Smooth muscle cell (in vitro differentiated cells): ENCODE measurements around the gene EHD4. TPM values are rescaled to one million over a fixed set of nuclear protein-coding genes. Genes with fewer than 3 reads are reported as not detected.

Experiments used
- DNase-seq: peaks from one replicate; lab custom pipeline; 2025; ENCODE audit not compliant: unreplicated experiment; lab: John Stamatoyannopoulos, UW
- H2AFZ ChIP-seq: fragments of 200-600 bp; sonication (generic); 2 replicates; pipeline ENCODE4 v1.6.0; 2016; ENCODE audit warnings: antibody characterized with exemption, low read depth, mild to moderate bottlenecking
- H3F3A ChIP-seq: fragments of 200-600 bp; sonication (generic); 2 replicates; pipeline ENCODE4 v1.6.0; 2017; ENCODE audit warnings: antibody characterized with exemption, low read depth
- H3K27ac ChIP-seq: fragments of 200-600 bp; sonication (generic); 2 replicates; pipeline ENCODE4 v1.5.1; 2016; ENCODE audit warnings: low read depth, mild to moderate bottlenecking
- H3K27me3 ChIP-seq: fragments of 200-600 bp; sonication (generic); 2 replicates; pipeline ENCODE4 v1.6.1; 2016; ENCODE audit warnings: low read depth, mild to moderate bottlenecking
- H3K36me3 ChIP-seq: fragments of 200-600 bp; sonication (generic); 2 replicates; pipeline ENCODE4 v1.5.1; 2016; ENCODE audit warnings: low read depth
- H3K4me1 ChIP-seq: fragments of 200-600 bp; sonication (generic); 2 replicates; pipeline ENCODE4 v1.5.1; 2016; ENCODE audit warnings: low read depth
- H3K4me2 ChIP-seq: fragments of 200-600 bp; sonication (generic); 2 replicates; pipeline ENCODE4 v1.6.0; 2016; ENCODE audit warnings: mild to moderate bottlenecking
- H3K4me3 ChIP-seq: fragments of 200-600 bp; sonication (generic); 2 replicates; pipeline ENCODE4 v1.5.1; 2016; ENCODE audit warnings: mild to moderate bottlenecking
- H3K79me2 ChIP-seq: fragments of 200-600 bp; sonication (generic); 2 replicates; pipeline ENCODE4 v1.6.0; 2016; ENCODE audit warnings: low read depth, mild to moderate bottlenecking
- H3K9ac ChIP-seq: fragments of 200-600 bp; sonication (generic); 2 replicates; pipeline ENCODE4 v1.6.0; 2016; ENCODE audit warnings: low read depth
- H3K9me3 ChIP-seq: fragments of 200-600 bp; sonication (generic); replicated peaks from 2 replicates; pipeline ENCODE4 v1.5.1; 2016; ENCODE audit warnings: low read depth
- H4K20me1 ChIP-seq: fragments of 200-600 bp; sonication (generic); 2 replicates; pipeline ENCODE4 v1.6.0; 2016; ENCODE audit warnings: low read depth
- WGBS: methylation state at CpG from one replicate; pipeline ENCODE4 v1.1.7; 2016; ENCODE audit warnings: low lambda C conversion rate; 5-methylcytosine and 5-hydroxymethylcytosine counted together
- polyA plus RNA-seq: library from polyadenylated mRNA; unstranded; fragments of >200 nt; fragmentation: Nextera tagmentation; extraction: Ambion mirVana; gene quantifications from 2 replicates; pipeline ENCODE4 v1.2.1, GENCODE V29; 2016
- total RNA-seq: library from RNA; depleted of rRNA; stranded (reverse); fragments of >200 nt; gene quantifications from 2 replicates; pipeline ENCODE4 v1.2.3, GENCODE V29; 2014
- TF ChIP-seq, protein P1 (sequence below): fragments of 200-600 bp; sonication (generic); IDR thresholded peaks from 2 replicates; pipeline ENCODE4 v1.5.1; 2017; ENCODE audit warnings: borderline replicate concordance, mild to moderate bottlenecking, antibody characterized with exemption; ENCODE audit not compliant: insufficient read depth, poor library complexity, severe bottlenecking

EHD4 gene
- total and polyA plus RNA-seq, 2 experiments from 2014 or later: 11.5 to 15.8 TPM

DNA sequence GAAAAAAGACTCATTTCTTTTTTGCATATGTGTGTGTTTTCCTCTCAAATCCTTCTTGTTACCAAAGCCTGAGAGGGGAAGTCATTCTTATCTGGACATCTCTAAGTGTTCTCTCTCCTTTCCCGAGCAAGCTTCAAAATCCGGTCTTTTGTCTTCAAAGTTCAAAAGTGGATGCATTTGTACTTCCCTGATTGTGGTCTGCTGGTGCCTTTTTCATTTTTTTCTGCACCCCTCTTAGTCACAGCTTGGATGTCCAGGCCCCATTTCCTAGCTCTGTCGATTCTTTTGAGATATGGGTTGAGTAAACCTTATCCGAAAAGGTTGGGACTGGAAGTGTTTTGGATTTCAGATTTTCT, 34.8 kb downstream of the EHD4 start:
- no peak overlapping the region for H3K27ac ChIP-seq
- TF ChIP-seq, protein P1, sequence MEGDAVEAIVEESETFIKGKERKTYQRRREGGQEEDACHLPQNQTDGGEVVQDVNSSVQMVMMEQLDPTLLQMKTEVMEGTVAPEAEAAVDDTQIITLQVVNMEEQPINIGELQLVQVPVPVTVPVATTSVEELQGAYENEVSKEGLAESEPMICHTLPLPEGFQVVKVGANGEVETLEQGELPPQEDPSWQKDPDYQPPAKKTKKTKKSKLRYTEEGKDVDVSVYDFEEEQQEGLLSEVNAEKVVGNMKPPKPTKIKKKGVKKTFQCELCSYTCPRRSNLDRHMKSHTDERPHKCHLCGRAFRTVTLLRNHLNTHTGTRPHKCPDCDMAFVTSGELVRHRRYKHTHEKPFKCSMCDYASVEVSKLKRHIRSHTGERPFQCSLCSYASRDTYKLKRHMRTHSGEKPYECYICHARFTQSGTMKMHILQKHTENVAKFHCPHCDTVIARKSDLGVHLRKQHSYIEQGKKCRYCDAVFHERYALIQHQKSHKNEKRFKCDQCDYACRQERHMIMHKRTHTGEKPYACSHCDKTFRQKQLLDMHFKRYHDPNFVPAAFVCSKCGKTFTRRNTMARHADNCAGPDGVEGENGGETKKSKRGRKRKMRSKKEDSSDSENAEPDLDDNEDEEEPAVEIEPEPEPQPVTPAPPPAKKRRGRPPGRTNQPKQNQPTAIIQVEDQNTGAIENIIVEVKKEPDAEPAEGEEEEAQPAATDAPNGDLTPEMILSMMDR: no peak

DNA sequence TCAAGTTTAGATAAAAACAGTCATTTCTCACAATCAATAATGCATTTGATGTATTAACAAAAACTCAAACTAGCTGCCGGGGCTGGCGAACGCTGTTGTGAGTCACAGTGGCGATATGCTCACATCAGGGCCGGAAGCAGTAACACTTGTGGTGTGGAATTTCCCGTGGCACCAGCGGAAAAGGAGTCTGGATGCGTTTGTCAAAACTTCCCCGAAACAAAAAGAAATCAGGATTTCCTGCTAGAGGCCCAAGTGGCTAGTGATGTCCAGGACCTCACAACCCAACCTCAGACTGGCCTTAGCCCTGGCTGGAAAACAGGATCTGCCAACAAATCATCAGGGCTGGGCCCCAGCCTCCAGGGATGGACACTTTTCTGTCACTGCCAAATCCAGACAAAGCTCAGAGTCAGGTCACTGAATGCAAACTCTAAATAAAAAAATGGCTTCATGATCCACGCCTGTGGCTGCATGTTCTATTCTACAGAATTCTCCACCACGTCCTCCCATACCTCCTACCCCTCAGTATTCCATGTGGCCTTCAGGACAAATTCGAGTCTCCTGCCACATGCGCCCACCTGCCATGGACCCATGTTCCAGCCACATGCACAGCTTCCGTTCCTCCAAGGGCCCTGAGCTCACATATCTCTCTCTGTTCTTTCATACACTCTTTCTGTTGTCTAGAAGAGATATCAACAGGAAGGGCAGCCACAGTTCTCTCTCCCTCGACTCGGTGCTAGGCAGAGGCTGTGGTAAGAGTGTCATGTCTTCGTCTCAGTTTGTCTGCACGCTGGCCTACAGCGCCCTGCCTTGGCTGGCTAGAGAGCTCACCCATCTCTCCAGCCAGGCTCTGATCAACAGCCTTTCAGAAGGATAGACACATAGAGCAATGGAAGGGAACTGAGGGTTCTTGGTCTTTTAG, 35.4 kb downstream of the EHD4 start:
- no peak for DNase-seq
- Histone ChIP-seq H3K79me2 (no peaks in the 10 kb centered on the region), H4K20me1 (no peaks in the 10 kb centered on the region), H3K4me2 (no peak overlapping the region), H3K9me3 (no peaks in the 10 kb centered on the region), H3K27me3 (no peaks in the 10 kb centered on the region), H3K9ac (no peak overlapping the region), H3K4me3 (no peak overlapping the region), H3K36me3 (no peaks in the 10 kb centered on the region), H3F3A (no peaks in the 10 kb centered on the region), H2AFZ (no peak overlapping the region), H3K4me1 (peaks cover 14% of the 10 kb centered on the region), H3K27ac (no peak overlapping the region)
- TF ChIP-seq, protein P1: no peak
- 80% methylated on average over 19 of the region's 19 CpGs for WGBS

More for the DNA sequence above, 34.8 kb downstream of the EHD4 start:
- no peaks in the 10 kb centered on the region for H3F3A ChIP-seq
- H3K4me2 ChIP-seq: no peak overlapping the region
- no peak for DNase-seq
- peaks cover 17% of the 10 kb centered on the region for H3K4me1 ChIP-seq
- no peaks in the 10 kb centered on the region for H3K9me3 ChIP-seq
- H3K27me3 ChIP-seq: no peaks in the 10 kb centered on the region
- H2AFZ ChIP-seq: no peak overlapping the region
- no peak overlapping the region for H3K9ac ChIP-seq
- H3K4me3 ChIP-seq: no peak overlapping the region
- 89% methylated on average over 4 of the region's 4 CpGs for WGBS
- no peaks in the 10 kb centered on the region for H3K79me2 ChIP-seq
- no peaks in the 10 kb centered on the region for H4K20me1 ChIP-seq
- no peaks in the 10 kb centered on the region for H3K36me3 ChIP-seq

DNA sequence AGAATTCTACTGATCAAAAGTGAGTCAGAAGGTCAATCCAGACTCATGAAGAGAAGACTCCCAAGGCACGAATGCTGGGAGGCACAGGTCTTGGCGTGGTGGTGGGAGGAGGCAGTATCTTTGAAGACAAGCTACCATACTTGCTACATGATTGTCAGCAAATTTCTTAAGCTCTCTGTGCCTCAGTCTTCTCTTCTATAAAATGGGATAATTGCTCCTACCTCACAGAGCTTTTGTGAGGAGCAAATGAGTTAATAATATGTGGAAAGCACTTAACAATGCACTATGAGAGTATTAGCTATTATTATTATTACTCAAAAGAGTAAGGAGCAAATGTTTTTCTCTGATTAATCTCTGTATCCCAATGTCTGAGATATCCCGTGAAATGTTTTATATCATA, 36.2 kb downstream of the EHD4 start:
- Histone ChIP-seq H3K4me2 (no peak overlapping the region), H3K9me3 (no peaks in the 10 kb centered on the region), H4K20me1 (peaks cover 2% of the 10 kb centered on the region), H3K4me3 (no peak overlapping the region), H3K4me1 (peaks cover 7% of the 10 kb centered on the region), H3K36me3 (no peaks in the 10 kb centered on the region), H3K27me3 (no peaks in the 10 kb centered on the region), H3F3A (peaks cover 1% of the 10 kb centered on the region), H3K27ac (no peak overlapping the region), H2AFZ (no peak overlapping the region), H3K9ac (no peak overlapping the region), H3K79me2 (no peaks in the 10 kb centered on the region)
- DNase-seq: no peak
- WGBS: 97% methylated on average over 3 of the region's 3 CpGs
- TF ChIP-seq, protein P1: no peak
